Activated CD8-positive, alpha-beta memory T cell treated with anti-CD3 and anti-CD28 coated beads for 36 hours (primary cell): ENCODE results near the gene YBX1. TPM values are rescaled to one million over a fixed set of nuclear protein-coding genes. Genes with fewer than 3 reads are reported as not detected.
"Not testable (repeated sequence)": the region's sequence is repeated elsewhere in the genome, so short reads cannot be mapped to it uniquely, and the experiment has no call there.

Experiments
- CTCF ChIA-PET: fragments of 350-600 bp; sonication (Branson Sonifier 250); formaldehyde crosslinking; loops from one replicate; lab custom pipeline; 2021; ENCODE audit warnings: antibody characterized with exemption; lab: Charles Lee
- POLR2A ChIA-PET: fragments of 350-600 bp; sonication (Branson Sonifier 250); formaldehyde crosslinking; loops from one replicate; lab custom pipeline; 2021; ENCODE audit warnings: antibody characterized with exemption; lab: Charles Lee
- total RNA-seq, 2 experiments: library from RNA; stranded (reverse); gene quantifications; one replicate each; pipeline ENCODE4 v1.2.3, GENCODE V29; 2021

The YBX1 gene
- total RNA-seq, 2 experiments from 2014 or later = 1,420 to 1,437 TPM

GRCh38 chr1:42682739-42683531 lies 717 bp downstream of the YBX1 start:
- ChIA-PET POLR2A (interaction anchor here (1.0 to 3.9 kb wide), 7 partner anchors 12 to 130 kb away, joined by 3 to 22 read pairs (median 4); partner anchors contain the start of genes C1orf50, P3H1 and PPIH), CTCF (interaction anchor here (0.9 to 2.1 kb wide), 6 partner anchors 10 to 105 kb away, joined by 3 to 8 read pairs (median 4); partner anchors contain the start of genes C1orf50, P3H1 and PPIH)

- CTCF ChIA-PET = interaction anchor here (0.9 to 2.0 kb wide), 3 partner anchors 9 to 82 kb away, joined by 3 to 8 read pairs (median 3); partner anchors contain the start of genes C1orf50 and P3H1
These were observed 1.9 kb downstream of the YBX1 start for GRCh38 chr1:42684139-42684538.

GRCh38 chr1:42686418-42686817 lies 4.2 kb downstream of the YBX1 start:
- POLR2A ChIA-PET = no interaction called here
- CTCF ChIA-PET = no interaction called here

More at GRCh38 chr1:42684139-42684538, 1.9 kb downstream of the YBX1 start:
- POLR2A ChIA-PET = interaction anchor here (1.0 to 3.9 kb wide), 3 partner anchors 9 to 82 kb away, joined by 4 to 22 read pairs (median 16); partner anchors contain the start of genes C1orf50, P3H1 and PPIH

- ChIA-PET CTCF (interaction anchor here (0.6 kb wide), 1 partner anchor 131 kb away, joined by 5 read pairs; no protein-coding TSS in a partner anchor), POLR2A (no interaction called here)
These were observed 7.7 kb downstream of the YBX1 start for GRCh38 chr1:42689912-42690311.

DNA sequence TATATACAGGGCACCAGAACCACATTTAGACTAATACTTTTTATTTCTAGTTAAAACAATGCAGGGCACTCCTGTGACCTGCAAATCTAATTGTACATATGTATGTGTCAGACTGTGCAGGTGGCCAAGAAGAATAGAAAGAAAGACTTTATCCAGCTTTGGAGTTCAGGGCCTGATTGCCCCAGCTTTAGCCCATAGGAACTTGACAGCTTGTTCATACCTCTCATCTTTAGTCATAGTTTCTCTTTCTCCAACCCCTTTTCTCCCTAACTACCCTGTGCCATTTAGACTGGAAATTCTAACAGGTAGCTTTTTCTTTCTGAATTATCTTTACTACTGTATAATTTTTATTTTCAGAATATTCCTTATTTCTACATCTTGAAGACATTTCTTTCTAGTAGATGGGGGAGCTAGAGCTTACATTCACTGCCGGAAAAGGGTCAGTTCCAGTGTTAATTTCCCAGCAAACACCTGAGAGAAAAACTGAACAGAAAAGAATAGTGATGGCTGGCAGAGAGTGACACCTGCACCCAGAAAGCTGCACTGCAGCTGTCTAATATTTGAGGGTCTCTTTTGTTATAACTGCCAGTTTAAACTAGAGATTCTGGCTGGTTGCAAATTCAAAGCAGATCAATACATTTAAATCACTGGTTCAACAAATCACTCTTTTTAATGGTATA lies 8.4 kb downstream of the YBX1 start:
- POLR2A ChIA-PET = interaction anchor here (1.0 kb wide), 1 partner anchor 29 kb away, joined by 3 read pairs; no protein-coding TSS in a partner anchor
- CTCF ChIA-PET = interaction anchor here (0.6 kb wide), 1 partner anchor 1750 kb away, joined by 3 read pairs; no protein-coding TSS in a partner anchor

- CTCF ChIA-PET = no interaction called here
- POLR2A ChIA-PET = interaction anchor here (1.0 kb wide), 1 partner anchor 30 kb away, joined by 3 read pairs; no protein-coding TSS in a partner anchor
These were observed 8.9 kb downstream of the YBX1 start for GRCh38 chr1:42691157-42691498.

GRCh38 chr1:42692461-42692860 lies 10.2 kb downstream of the YBX1 start:
- CTCF ChIA-PET = interaction anchor here (1.2 kb wide), 1 partner anchor 9 kb away, joined by 3 read pairs; no protein-coding TSS in a partner anchor

DNA sequence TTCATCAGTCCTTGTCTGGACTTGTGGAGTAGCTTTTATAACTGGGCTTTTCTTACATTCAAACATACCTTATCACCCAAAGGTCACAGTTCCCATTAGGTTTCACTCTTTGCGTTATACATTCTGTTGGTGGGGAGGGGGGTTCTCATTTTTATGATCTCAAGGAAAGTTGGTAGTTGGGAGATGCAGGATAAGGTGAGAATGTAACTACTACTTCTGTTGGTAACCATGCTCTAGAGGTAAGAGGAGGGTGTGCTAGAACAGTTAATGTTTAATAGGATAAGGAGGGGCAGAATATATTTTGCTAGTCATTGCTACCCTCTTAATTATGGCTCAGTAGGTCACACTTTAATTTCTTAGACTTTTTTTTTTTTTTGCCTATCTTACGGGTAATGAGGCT lies 10.7 kb downstream of the YBX1 start:
- POLR2A ChIA-PET = interaction anchor here (1.1 kb wide), 1 partner anchor 9 kb away, joined by 4 read pairs; no protein-coding TSS in a partner anchor

More at GRCh38 chr1:42692461-42692860, 10.2 kb downstream of the YBX1 start:
- POLR2A ChIA-PET = interaction anchor here (1.1 kb wide), 1 partner anchor 8 kb away, joined by 4 read pairs; no protein-coding TSS in a partner anchor

DNA sequence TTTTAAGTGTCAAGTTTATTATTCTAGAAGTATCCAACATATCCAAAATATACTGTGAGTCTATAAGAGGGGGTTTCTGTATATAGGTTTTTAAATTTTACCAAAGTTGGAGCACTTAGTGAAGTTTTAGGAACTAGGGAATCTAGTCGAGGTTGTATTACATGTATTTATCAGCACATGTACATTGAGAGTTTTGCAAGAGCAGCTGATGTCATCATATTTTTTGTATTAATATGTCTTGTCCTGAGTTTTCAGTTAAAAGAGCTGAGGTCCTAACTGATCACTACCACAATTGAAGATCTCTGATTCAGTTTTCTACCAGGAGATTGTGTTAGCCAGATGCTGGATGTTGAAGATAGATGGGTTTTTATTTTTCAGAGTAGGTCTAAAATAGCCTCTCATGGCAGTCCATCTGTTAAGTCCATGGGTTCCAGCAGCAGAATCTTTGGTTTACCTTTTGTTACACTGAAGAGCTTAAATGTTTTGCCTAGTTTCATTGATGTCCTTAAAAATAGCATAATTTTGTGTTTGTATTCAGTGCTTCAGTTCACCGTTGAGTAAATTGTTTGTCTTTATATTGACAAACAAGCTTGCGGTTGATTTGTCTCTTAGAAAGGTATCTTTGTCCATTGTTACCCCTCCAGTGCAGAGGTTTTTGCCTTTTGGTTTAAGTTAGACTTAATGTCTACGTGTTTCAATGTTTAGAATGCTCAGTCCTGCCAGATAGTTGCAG lies 16.0 kb downstream of the YBX1 start:
- ChIA-PET CTCF (no interaction called here), POLR2A (no interaction called here)

More for the DNA sequence above, 10.7 kb downstream of the YBX1 start:
- CTCF ChIA-PET = interaction anchor here (1.2 kb wide), 1 partner anchor 9 kb away, joined by 3 read pairs; no protein-coding TSS in a partner anchor

DNA sequence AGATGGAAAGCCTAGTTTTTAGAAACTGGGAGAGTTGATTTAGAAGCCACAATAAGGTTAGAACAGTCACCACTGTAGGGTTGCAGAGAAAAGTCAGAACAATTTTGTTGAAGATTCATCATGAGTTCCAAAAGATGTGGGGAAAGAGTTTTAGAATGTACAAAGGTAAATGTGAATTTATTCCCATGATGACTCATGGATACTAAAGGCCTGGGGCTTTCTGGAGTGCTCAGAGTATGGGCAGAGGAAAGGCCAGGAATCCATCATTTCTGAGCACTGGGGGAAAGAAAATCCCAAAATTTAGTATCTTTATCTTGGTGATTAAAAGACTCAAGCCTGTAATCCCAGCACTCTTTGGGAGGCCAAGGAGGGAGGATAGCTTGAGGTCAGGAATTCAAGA lies 17.8 kb downstream of the YBX1 start:
- ChIA-PET CTCF (no interaction called here), POLR2A (no interaction called here)

DNA sequence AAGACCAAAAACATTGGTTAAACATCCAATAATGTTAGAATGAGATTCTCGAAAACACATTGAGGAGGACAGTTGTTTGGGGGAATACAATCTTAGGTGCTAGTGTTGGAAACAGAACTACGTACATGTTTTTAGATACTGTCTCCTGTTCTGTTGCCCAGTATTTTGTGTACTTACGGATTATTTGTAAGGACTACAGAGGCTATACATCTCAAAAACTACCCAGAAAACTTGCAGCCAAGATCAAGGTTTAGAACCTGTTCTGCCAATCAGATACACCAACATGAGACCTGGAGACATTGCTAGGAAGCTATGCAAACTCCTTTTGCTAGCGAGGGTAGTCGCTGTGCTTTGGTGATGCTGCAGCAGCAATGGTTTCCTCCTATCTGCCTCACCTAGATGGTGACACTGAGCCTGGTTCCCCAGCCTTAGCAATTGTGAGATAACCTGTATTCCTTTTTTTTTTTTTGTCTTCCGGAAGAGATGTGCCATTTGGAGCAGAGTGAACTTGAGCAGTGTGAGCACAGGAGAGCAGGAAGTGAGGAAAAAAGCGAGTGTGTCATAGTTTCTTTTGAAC lies 21.8 kb downstream of the YBX1 start:
- ChIA-PET CTCF (interaction anchor here (0.7 kb wide), 1 partner anchor 369 kb away, joined by 3 read pairs; no protein-coding TSS in a partner anchor), POLR2A (no interaction called here)

DNA sequence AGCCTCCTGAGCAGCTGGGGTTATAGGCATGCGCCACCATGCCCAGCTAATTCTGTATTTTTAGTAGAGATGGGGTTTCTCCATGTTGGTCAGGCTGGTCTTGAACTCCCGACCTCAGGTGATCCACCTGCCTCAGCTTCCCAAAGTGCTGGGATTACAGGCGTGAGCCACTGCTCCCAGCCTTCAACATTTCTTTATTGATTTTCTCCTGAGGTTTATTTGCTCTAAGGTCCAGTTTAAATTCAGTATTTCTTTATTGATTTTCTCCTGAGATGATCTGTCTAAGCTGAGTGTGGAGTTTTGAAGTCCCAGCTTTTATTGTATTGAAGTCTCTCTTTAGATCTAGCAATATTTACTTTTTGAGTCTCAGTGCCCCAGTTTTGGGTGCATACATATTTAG lies 30.6 kb downstream of the YBX1 start:
- CTCF ChIA-PET, POLR2A ChIA-PET: not testable (repeated sequence)

- POLR2A ChIA-PET = no interaction called here
- CTCF ChIA-PET = no interaction called here
These were observed 31.1 kb downstream of the YBX1 start for GRCh38 chr1:42713293-42713692.

- POLR2A ChIA-PET = not testable (repeated sequence)
- CTCF ChIA-PET = interaction anchor here (0.6 kb wide), 2 partner anchors 134 to 822 kb away, joined by 3 to 4 read pairs; no protein-coding TSS in a partner anchor
These were observed 32.2 kb downstream of the YBX1 start for GRCh38 chr1:42714441-42714840.

DNA sequence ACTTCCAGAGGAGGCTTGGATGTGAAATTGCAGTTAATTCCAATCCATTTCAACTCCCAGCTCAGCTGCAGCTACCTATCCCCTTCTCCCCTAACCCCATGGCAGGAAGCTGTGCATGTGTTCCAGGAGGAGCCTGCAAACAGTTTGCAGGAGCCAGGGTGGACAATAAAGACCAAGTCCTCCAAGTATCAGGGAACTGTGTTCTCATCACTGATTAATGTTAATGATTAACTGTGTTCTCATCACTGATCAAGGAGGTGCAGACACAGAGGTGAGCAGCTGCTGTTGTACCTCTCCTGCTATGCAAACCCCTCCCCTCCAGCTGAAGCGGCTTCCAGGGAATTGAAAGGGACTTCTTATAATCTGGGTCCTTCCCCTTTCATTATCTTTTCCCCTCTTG lies 38.6 kb downstream of the YBX1 start:
- CTCF ChIA-PET = no interaction called here
- POLR2A ChIA-PET = no interaction called here

DNA sequence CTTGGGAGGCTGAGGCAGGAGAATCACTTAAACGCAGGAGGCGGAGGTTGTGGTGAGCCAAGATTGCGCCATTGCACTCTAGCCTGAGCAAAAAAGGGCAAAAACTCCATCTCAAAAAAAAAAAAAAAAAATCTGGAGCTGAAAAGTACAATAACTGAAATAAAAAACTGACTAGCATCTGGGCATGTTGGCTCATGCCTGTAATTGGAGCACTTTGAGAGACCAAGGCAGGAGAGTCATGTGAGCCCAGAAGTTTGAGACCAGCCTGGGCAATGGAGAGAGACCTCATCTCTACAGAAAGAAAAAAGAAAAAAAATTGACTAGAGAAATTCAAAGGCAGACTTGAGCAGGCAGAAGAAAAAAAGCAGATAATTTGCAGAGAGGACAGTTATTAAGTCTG lies 39.7 kb downstream of the YBX1 start:
- ChIA-PET POLR2A (no interaction called here), CTCF (interaction anchor here (0.7 kb wide), 1 partner anchor 12 kb away, joined by 3 read pairs; no protein-coding TSS in a partner anchor)

DNA sequence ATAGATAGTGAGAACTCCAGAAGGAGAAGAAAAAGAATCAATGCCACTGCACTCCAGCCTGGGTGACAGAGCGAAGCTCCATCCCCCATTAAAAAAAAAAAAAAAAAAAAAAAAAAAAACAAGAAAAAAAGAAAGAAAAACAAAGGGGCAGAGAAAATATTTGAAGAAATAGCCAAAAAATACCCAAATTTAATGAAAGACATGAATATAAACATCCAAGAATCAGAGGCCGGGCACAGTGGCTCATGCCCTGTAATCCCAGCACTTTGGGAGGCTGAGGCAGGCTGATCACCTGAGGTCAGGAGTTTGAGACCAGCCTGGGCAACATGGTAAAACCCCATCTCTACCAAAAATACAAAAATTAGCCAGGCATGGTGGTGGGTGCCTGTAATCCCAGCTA lies 40.2 kb downstream of the YBX1 start:
- CTCF ChIA-PET = not testable (repeated sequence)
- POLR2A ChIA-PET = interaction anchor here (0.7 kb wide), 1 partner anchor 152 kb away, joined by 13 read pairs; no protein-coding TSS in a partner anchor

- CTCF ChIA-PET = no interaction called here
- POLR2A ChIA-PET = no interaction called here
These were observed 41.3 kb downstream of the YBX1 start for GRCh38 chr1:42723511-42723910.
